ENCODE data around the gene C2CD2L.
"Not testable (repeated sequence)": the region's sequence is repeated elsewhere in the genome, so short reads cannot be mapped to it uniquely, and the experiment has no call there.

C2CD2L gene

GRCh38 chr11:119130662-119131061 lies 23.5 kb downstream of the C2CD2L start:
- H3K4me1 ChIP-seq (ENCODE audit: insufficient read depth, low read length, poor library complexity, severe bottlenecking) = peaks cover 5% of the 10 kb centered on the region
- peaks cover 27% of the 10 kb centered on the region; the same call in 1 of the 2 replicates for H3K36me3 ChIP-seq (ENCODE audit: insufficient read depth, low read length)
- no peaks in the 10 kb centered on the region for H3F3A ChIP-seq (ENCODE audit: low read depth)
- no peak overlapping the region for H3K4me3 ChIP-seq (ENCODE audit: low read length, poor library complexity, severe bottlenecking)
- no peak overlapping the region for H3K4me2 ChIP-seq (ENCODE audit: low read depth, low read length, poor library complexity, severe bottlenecking)
- H3K79me2 ChIP-seq (ENCODE audit: insufficient read depth, low read length) = peaks cover 3% of the 10 kb centered on the region
- no peak for TF ChIP-seq CTCF (conservative IDR thresholded peaks at IDR 0.05; ENCODE audit: low read length)
- no peak for TF ChIP-seq EZH2phosphoT487 (IDR thresholded peaks at IDR 0.05; ENCODE audit: borderline replicate concordance)
- H4K20me1 ChIP-seq (ENCODE audit: insufficient read depth, low read length, poor library complexity, severe bottlenecking) = no peaks in the 10 kb centered on the region
- no peaks in the 10 kb centered on the region for H3K9me2 ChIP-seq (replicated peaks; ENCODE audit: low read depth, low read length)
- no peak overlapping the region for H2AFZ ChIP-seq (ENCODE audit: low read length)
- H3K27me3 ChIP-seq (ENCODE audit: insufficient read depth, low read length, poor library complexity, severe bottlenecking) = no peaks in the 10 kb centered on the region
- H3K9ac ChIP-seq (ENCODE audit: low read depth, low read length, poor library complexity, severe bottlenecking) = no peak overlapping the region
- no peaks in the 10 kb centered on the region for H3K9me3 ChIP-seq (ENCODE audit: insufficient read depth, low read depth, low read length)

GRCh38 chr11:119134389-119134978 lies 27.3 kb downstream of the C2CD2L start:
- H3K27me3 ChIP-seq (ENCODE audit: insufficient read depth, low read length, poor library complexity, severe bottlenecking) = no peaks in the 10 kb centered on the region
- H3K9me3 ChIP-seq (ENCODE audit: insufficient read depth, low read depth, low read length) = no peaks in the 10 kb centered on the region
- no peaks in the 10 kb centered on the region for H3K4me1 ChIP-seq (ENCODE audit: insufficient read depth, low read length, poor library complexity, severe bottlenecking)
- no peaks in the 10 kb centered on the region for H3F3A ChIP-seq (ENCODE audit: low read depth)
- H3K36me3 ChIP-seq (ENCODE audit: insufficient read depth, low read length) = peaks cover 27% of the 10 kb centered on the region; the same call in 1 of the 2 replicates
- H3K79me2 ChIP-seq (ENCODE audit: insufficient read depth, low read length) = no peaks in the 10 kb centered on the region
- H2AFZ ChIP-seq (ENCODE audit: low read length) = no peak overlapping the region
- no peak overlapping the region for H3K4me3 ChIP-seq (ENCODE audit: low read length, poor library complexity, severe bottlenecking)
- H3K9ac ChIP-seq (ENCODE audit: low read depth, low read length, poor library complexity, severe bottlenecking) = no peak overlapping the region
- no peak overlapping the region for H3K4me2 ChIP-seq (ENCODE audit: low read depth, low read length, poor library complexity, severe bottlenecking)
- TF ChIP-seq EZH2phosphoT487 (IDR thresholded peaks at IDR 0.05; ENCODE audit: borderline replicate concordance) (no peak), CTCF (conservative IDR thresholded peaks at IDR 0.05; ENCODE audit: low read length) (peak; percentile 73)
- H4K20me1 ChIP-seq (ENCODE audit: insufficient read depth, low read length, poor library complexity, severe bottlenecking) = no peaks in the 10 kb centered on the region
- H3K9me2 ChIP-seq (replicated peaks; ENCODE audit: low read depth, low read length) = no peaks in the 10 kb centered on the region

- not testable (repeated sequence) for H3K27me3 ChIP-seq (ENCODE audit: insufficient read depth, low read length, poor library complexity, severe bottlenecking); H3K9ac ChIP-seq (ENCODE audit: low read depth, low read length, poor library complexity, severe bottlenecking); H3K9me3 ChIP-seq (ENCODE audit: insufficient read depth, low read depth, low read length); H3K9me2 ChIP-seq (replicated peaks; ENCODE audit: low read depth, low read length); H3K4me2 ChIP-seq (ENCODE audit: low read depth, low read length, poor library complexity, severe bottlenecking); H3K4me1 ChIP-seq (ENCODE audit: insufficient read depth, low read length, poor library complexity, severe bottlenecking); H3F3A ChIP-seq (ENCODE audit: low read depth); H2AFZ ChIP-seq (ENCODE audit: low read length); H3K79me2 ChIP-seq (ENCODE audit: insufficient read depth, low read length); H3K36me3 ChIP-seq (ENCODE audit: insufficient read depth, low read length); H3K4me3 ChIP-seq (ENCODE audit: low read length, poor library complexity, severe bottlenecking); H4K20me1 ChIP-seq (ENCODE audit: insufficient read depth, low read length, poor library complexity, severe bottlenecking)
These were observed 32.1 kb downstream of the C2CD2L start for GRCh38 chr11:119139276-119139675.

- Histone ChIP-seq H4K20me1 (ENCODE audit: insufficient read depth, low read length, poor library complexity, severe bottlenecking) (no peaks in the 10 kb centered on the region), H3F3A (ENCODE audit: low read depth) (no peaks in the 10 kb centered on the region), H3K36me3 (ENCODE audit: insufficient read depth, low read length) (no peaks in the 10 kb centered on the region), H3K4me3 (ENCODE audit: low read length, poor library complexity, severe bottlenecking) (no peak overlapping the region), H3K9ac (ENCODE audit: low read depth, low read length, poor library complexity, severe bottlenecking) (no peak overlapping the region), H3K79me2 (ENCODE audit: insufficient read depth, low read length) (no peaks in the 10 kb centered on the region), H2AFZ (ENCODE audit: low read length) (peak overlapping the region; percentile 55), H3K27me3 (ENCODE audit: insufficient read depth, low read length, poor library complexity, severe bottlenecking) (peaks cover 4% of the 10 kb centered on the region), H3K4me2 (ENCODE audit: low read depth, low read length, poor library complexity, severe bottlenecking) (no peak overlapping the region), H3K9me3 (ENCODE audit: insufficient read depth, low read depth, low read length) (no peaks in the 10 kb centered on the region), H3K4me1 (ENCODE audit: insufficient read depth, low read length, poor library complexity, severe bottlenecking) (peaks cover 12% of the 10 kb centered on the region), H3K9me2 (replicated peaks; ENCODE audit: low read depth, low read length) (no peaks in the 10 kb centered on the region)
- TF ChIP-seq CTCF (conservative IDR thresholded peaks at IDR 0.05; ENCODE audit: low read length) (peak; percentile 64), EZH2phosphoT487 (IDR thresholded peaks at IDR 0.05; ENCODE audit: borderline replicate concordance) (no peak)
These were observed 37.8 kb downstream of the C2CD2L start for GRCh38 chr11:119144825-119145486.

Measured in Loucy (cell line).